GM12878 (cell line): ENCODE data around the gene BLOC1S6.

ENCODE experiments used
- BCLAF1 ChIP-seq: fragments of 450-650 bp; IDR thresholded peaks from 2 replicates; pipeline ENCODE4 v1.6.1; 2017; ENCODE audit warnings: antibody characterized with exemption, mild to moderate bottlenecking, moderate library complexity
- CTCF ChIP-seq, 3 experiments: IDR thresholded peaks in 2 of 3; conservative IDR thresholded peaks in 1 of 3; 2 replicates each; pipeline ENCODE4 v1.5.1; 2011; ENCODE audit warnings: low read depth in 3 of 3, low read length in 3 of 3, mild to moderate bottlenecking in 3 of 3, control low read depth in 2 of 3, moderate library complexity in 2 of 3, inconsistent platforms in 1 of 3, mixed read lengths in 1 of 3; ENCODE audit not compliant: control insufficient read depth in 2 of 3, insufficient read depth in 1 of 3; ENCODE audit errors: extremely low read depth in 1 of 3
- EZH2 ChIP-seq: IDR thresholded peaks from 2 replicates; pipeline ENCODE4 v1.6.1; 2012; ENCODE audit warnings: low read depth, mild to moderate bottlenecking, control low read depth, inconsistent platforms, low read length, borderline replicate concordance; ENCODE audit not compliant: control insufficient read depth
- FOS ChIP-seq: IDR thresholded peaks from 3 replicates; pipeline ENCODE4 v1.6.1; 2011; ENCODE audit warnings: borderline replicate concordance; ENCODE audit not compliant: insufficient read length; ENCODE audit errors: extremely low read depth
- KDM1A ChIP-seq: fragments of 200-600 bp; sonication (generic); IDR thresholded peaks from 2 replicates; pipeline ENCODE4 v1.6.1; 2016; ENCODE audit warnings: borderline replicate concordance
- LARP7 ChIP-seq: fragments of 450-650 bp; IDR thresholded peaks from 2 replicates; pipeline ENCODE4 v1.6.1; 2017; ENCODE audit warnings: mild to moderate bottlenecking
- POLR2A ChIP-seq: IDR thresholded peaks from 2 replicates; pipeline ENCODE4 v1.6.1; 2011; ENCODE audit warnings: low read depth, mild to moderate bottlenecking, low read length
- POLR2AphosphoS5 ChIP-seq: IDR thresholded peaks from 2 replicates; pipeline ENCODE4 v1.6.1; 2011; ENCODE audit warnings: mild to moderate bottlenecking, low read length, inconsistent platforms
- SUZ12 ChIP-seq: fragments of 200-600 bp; sonication (generic); IDR thresholded peaks from one replicate; pipeline ENCODE4 v1.6.1; 2018; ENCODE audit warnings: antibody characterized with exemption, mild to moderate bottlenecking; ENCODE audit not compliant: unreplicated experiment
- TAF1 ChIP-seq: IDR thresholded peaks from 2 replicates; pipeline ENCODE4 v1.6.1; 2011; ENCODE audit warnings: mild to moderate bottlenecking, low read depth, low read length, borderline replicate concordance
- TBL1XR1 ChIP-seq: IDR thresholded peaks from 2 replicates; pipeline ENCODE4 v1.6.1; 2012; ENCODE audit warnings: low read depth, low read length, improper control_type of control experiment
- YY1 ChIP-seq: IDR thresholded peaks from 2 replicates; pipeline ENCODE4 v1.6.1; 2011; ENCODE audit warnings: low read depth, mild to moderate bottlenecking, low read length
- ZNF274 ChIP-seq: IDR thresholded peaks from one replicate; pipeline ENCODE4 v1.8.0; 2011; ENCODE audit not compliant: insufficient read length, insufficient read depth
- ZSCAN29 ChIP-seq: fragments of 450-650 bp; IDR thresholded peaks from 2 replicates; pipeline ENCODE4 v1.6.1; 2017; ENCODE audit warnings: mild to moderate bottlenecking, moderate library complexity

GRCh38 chr15:45587095-45587862 is at the start of gene BLOC1S6:
- TF ChIP-seq EZH2 (no peak), FOS (no peak), YY1 (peak; percentile 83), POLR2A (peak; percentile 99), SUZ12 (no peak), BCLAF1 (no peak), ZSCAN29 (0 out of 2 replicates have a peak, but pooled peaks have one; percentile 20), KDM1A (no peak), CTCF (IDR thresholded peaks at IDR 0.05 in 2 of 3, conservative IDR thresholded peaks at IDR 0.05 in 1 of 3; ENCODE audit: control insufficient read depth in 2 of 3, extremely low read depth in 1 of 3, insufficient read depth in 1 of 3, low read depth in 3 of 3, low read length in 3 of 3) (no peak), TBL1XR1 (no peak), POLR2AphosphoS5 (peak; percentile 95), LARP7 (no peak; the same call in none of the 2 replicates), TAF1 (peak; percentile 94), ZNF274 (no peak)
